GM19023 (cell line): ENCODE results near the gene RALGAPA2.

Experiments
- ATAC-seq: cut with Tn5 transposase; IDR thresholded peaks from one replicate; pipeline ENCODE4 v1.9.1; 2021; ENCODE audit warnings: mild to moderate bottlenecking, moderate library complexity; ENCODE audit not compliant: unreplicated experiment

RALGAPA2 gene

GRCh38 chr20:20443504-20443903 lies 268.9 kb downstream of the RALGAPA2 start:
- no peak for ATAC-seq

DNA sequence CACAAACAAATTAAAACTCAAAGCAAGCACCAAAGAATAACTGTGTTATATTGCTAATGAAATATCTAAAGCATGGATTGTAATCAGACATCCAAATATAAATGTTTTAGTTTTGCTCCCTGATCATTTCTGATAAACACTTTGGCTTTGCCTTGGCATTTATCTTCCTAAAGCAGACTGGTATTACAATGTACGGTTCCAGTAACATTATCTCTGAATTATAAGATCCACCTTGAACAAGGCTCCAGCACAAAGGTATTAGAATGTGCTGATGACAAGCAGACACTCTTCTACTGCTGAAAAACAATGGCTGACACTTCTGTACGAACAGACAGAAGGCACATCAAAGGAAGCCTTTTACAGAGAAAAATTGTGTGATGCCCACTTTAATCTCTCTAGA lies 270.0 kb downstream of the RALGAPA2 start:
- ATAC-seq: no peak

DNA sequence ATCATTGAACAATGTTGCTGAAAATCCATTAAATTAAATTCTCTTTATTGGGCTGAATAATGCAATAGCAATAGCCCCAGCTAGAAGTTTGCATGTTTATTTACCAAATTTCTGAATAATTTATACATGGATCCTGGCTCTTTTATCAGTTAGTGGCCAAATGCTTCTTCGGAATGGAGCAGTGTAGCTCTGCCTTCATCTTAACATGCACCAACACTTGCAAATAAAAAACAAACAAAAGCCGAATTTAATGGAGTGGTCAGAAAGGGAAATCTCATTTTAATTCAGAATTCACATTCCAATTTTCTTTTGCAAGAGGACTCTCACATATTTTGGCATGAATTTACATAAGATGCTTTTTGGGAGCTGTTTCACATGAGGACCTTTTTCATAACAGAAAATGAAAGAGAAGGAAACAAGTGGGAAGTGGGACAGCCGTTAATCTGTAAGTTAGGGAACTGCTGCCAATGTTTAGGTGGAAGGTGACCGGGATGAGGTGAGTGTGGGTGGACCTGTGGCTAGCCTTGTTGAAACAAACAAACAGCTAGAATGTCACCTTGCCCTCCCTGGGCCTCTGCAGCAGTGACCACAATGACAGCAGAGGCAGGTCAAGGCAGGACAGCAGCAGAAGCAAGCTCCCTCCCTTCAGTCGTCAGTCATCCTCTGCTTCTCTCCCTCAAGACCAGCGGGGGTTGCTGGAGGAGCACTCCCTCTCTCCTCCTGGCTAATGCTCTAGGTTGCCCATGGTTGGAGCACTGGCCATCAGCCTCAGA lies 271.4 kb downstream of the RALGAPA2 start:
- ATAC-seq: no peak

- ATAC-seq: no peak
Observed at GRCh38 chr20:20440481-20440880, 272.0 kb downstream of the RALGAPA2 start.

GRCh38 chr20:20439602-20440190 lies 272.7 kb downstream of the RALGAPA2 start:
- no peak for ATAC-seq

DNA sequence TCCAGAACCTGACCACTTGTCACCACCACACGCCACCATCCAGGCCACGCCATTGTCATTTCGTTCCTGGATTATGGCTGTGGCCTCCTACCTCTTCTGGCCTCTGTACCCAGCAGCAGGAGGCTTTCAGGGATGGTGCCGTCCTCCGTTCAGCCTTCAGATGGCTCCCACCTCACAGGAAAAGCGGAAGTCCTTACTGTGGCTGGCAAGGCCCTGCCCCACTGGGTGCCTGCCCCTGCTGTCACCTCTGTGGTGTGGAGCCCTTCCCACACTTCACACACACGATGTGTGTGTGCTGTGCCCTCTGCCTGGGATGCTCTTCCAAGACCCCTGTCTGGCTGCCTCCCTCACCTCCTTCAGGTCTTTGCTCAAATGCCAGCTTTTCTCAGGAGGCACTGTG lies 275.1 kb downstream of the RALGAPA2 start:
- no peak for ATAC-seq

GRCh38 chr20:20436689-20437088 lies 275.8 kb downstream of the RALGAPA2 start:
- ATAC-seq: no peak

DNA sequence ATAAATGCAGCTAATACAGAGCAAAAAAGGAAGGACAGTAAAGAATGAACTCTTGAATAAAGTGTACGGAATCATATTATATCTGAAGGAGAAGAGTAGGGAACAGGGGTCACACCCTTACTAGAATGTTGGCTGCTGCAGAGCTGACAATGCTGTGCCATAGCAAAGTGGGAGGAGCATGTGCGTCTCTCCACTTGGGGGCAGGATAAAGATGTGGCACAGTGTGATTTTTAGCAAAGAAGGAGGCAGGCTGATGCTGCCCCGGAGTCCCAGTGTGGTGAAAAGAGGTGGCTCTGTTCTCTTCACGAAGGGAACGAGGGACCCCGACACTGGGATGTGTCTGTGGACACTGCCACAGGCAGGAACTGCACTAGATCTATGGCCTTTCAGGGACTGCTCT lies 277.0 kb downstream of the RALGAPA2 start:
- ATAC-seq: no peak

- ATAC-seq: no peak
Observed at GRCh38 chr20:20432618-20433286, 279.7 kb downstream of the RALGAPA2 start.

DNA sequence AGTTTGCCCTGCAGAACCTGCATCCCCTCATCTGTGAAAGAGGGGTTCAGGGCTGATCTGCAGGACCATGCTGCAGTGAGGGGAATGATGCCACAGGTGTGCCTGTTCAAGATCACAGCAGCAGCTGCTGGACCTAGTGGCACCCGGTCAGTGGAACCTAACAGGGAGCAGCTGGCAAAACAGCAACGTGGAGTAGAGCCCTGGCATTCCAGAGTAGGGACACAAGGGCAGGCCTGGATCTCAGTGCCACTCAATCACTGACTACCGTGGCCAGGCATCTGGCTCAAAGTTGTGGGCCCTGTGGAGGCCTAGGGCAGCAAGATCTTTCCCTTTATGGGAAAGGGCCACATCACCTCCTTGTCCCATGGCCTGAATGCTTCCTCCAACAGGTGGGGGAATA lies 282.4 kb downstream of the RALGAPA2 start:
- ATAC-seq: no peak

DNA sequence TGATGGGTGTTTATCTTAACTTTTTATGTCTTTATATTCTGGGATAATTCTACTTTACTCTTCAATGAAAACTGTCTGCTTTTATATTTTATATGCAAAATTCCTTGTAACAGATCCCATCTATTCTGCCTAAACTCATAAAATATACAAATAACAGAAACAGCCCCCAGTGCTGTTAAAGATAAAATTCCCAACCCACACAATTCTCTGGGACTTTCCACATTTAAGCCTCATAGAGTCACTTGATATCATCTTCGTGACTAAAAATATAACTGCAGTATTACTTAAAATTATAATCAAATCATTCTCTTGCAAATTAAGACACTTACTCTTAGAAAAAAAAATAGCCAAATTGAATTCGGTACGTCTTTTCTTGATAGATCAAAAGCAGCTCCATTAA lies 284.4 kb downstream of the RALGAPA2 start:
- no peak for ATAC-seq

GRCh38 chr20:20427227-20427864 lies 285.1 kb downstream of the RALGAPA2 start:
- no peak for ATAC-seq

- ATAC-seq: no peak
Observed at GRCh38 chr20:20426655-20426907, 285.9 kb downstream of the RALGAPA2 start.

- no peak for ATAC-seq
Observed at GRCh38 chr20:20425823-20426654, 286.4 kb downstream of the RALGAPA2 start.

DNA sequence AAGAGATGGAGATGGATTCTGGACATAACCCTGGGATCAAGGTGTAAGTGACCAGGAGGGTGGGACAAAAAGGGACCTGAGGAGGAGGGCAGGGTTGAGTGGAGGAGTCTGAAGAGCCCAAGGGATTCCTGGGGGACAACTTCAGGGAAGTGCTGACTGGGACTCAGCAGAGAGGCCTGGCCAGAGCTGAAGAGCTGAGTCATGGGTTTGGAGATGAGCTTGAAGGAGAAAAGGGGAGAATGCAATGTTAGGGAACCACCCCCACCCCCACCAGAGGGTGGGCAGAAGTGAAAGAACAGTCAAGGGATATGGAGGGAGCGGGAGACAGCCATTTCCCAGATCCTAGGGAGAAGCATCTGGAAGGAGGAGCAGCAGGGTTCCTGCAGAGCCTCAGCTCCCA lies 289.3 kb downstream of the RALGAPA2 start:
- no peak for ATAC-seq

GRCh38 chr20:20417876-20418676 lies 294.4 kb downstream of the RALGAPA2 start:
- ATAC-seq: no peak

DNA sequence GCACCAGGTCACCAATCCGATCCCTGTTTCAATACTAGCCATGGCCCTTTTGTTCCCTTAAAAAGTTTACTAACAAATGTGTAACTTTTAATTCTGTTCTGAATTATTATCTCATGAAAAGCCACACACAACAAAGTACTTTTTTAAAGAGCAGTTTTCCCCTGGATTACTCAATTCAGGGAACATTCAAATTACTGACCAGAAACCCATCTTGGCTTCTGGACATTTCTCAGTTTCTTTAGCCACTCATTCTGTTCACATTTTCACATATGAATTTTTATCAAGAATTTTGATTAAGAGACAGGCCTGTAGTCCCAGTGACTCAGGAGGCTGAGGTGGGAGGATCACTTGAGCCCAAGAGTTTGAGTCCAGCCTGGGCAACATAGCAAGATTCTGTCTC lies 297.1 kb downstream of the RALGAPA2 start:
- no peak for ATAC-seq

DNA sequence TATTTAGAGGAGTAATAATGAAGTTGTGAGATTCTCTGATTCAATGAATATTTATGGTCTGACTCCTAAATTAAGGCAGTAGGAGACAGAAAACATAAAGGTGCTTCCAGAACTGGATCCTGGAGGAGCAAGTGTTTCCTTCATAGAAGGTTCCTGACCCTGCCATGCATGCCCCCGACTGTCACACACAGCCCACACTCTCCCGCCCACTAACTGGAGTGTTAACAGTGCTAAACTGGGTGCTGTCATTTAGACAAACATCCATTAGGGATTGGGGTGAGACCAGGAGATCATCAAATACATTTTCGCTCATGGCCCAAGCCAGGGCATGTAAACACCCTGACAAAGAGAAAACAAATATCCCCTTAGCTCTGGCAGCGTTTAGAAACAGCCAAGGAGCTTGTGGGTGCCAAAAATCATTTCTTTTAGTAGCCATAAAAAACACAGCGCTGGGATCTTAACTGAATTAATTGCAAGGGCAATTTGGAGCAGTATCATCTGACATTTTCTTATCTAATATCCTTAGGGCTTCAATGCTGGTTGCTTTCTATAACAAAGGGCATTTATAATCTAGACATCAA lies 297.7 kb downstream of the RALGAPA2 start:
- ATAC-seq: no peak

DNA sequence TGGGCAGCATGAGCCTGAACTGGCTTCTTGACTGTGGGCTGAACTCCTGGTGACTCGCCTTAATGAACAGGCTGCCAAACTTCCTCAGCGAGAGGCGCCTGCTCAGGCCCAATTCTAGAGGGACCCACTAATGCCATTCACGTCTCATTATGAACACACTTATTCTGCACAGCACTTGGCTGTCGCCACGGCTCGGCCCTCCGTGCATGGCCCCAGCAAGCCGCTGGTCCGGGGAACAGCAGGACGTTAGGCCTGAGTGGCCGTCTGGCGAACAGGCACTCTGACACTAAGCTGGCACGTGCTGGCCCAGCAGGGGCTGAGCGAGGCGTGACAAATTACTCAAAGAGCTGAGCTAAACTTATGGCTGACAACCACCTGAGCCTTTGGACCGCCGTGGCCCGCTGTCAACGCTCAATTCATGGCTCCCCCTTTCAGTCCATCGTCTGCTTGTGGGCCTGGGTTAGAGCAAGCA lies 298.6 kb downstream of the RALGAPA2 start:
- ATAC-seq: no peak

GRCh38 chr20:20412750-20413149 lies 299.7 kb downstream of the RALGAPA2 start:
- no peak for ATAC-seq
